Psoas muscle (tissue), 8 donors: Measurements from ENCODE around the gene GLIPR2. TPM values are rescaled to one million over a fixed set of nuclear protein-coding genes. Genes with fewer than 3 reads are reported as not detected.

Experiments
- ATAC-seq, 4 donors: fragments of 200-7000 bp; cut with Tn5 transposase; one replicate each; pipeline ENCODE4 v1.9.1; 2020; ENCODE audit warnings: moderate library complexity in 3 of 4, mild to moderate bottlenecking in 2 of 4
- DNase-seq, 2 donors: peaks; one replicate each; pipeline ENCODE4 v3.0.0-alpha.2; 2020
- H3K27ac ChIP-seq: fragments of 200-600 bp; one replicate; pipeline ENCODE4 v1.8.0; 2022
- H3K27me3 ChIP-seq, 3 donors: fragments of 200-600 bp in 1 of 3; one replicate each; pipeline versions ENCODE4 v1.6.1 to v1.8.0; 2013 to 2022; ENCODE audit warnings: low read length in 2 of 3, mild to moderate bottlenecking in 2 of 3, moderate library complexity in 1 of 3; ENCODE audit not compliant: insufficient read depth in 3 of 3
- H3K36me3 ChIP-seq, 2 donors: fragments of 200-600 bp in 1 of 2; one replicate each; pipeline versions ENCODE4 v1.6.1 to v1.8.0; 2013 to 2022; ENCODE audit warnings: low read depth in 1 of 2, mild to moderate bottlenecking in 1 of 2, moderate library complexity in 1 of 2; ENCODE audit not compliant: insufficient read depth in 1 of 2
- H3K4me1 ChIP-seq: fragments of 200-600 bp; one replicate; pipeline ENCODE4 v1.8.0; 2022
- H3K4me3 ChIP-seq: fragments of 200-600 bp; one replicate; pipeline ENCODE4 v1.8.0; 2022; ENCODE audit warnings: mild to moderate bottlenecking
- H3K9me3 ChIP-seq: fragments of 200-600 bp; one replicate; pipeline ENCODE4 v1.8.0; 2022
- CTCF ChIP-seq: fragments of 200-600 bp; IDR thresholded peaks from one replicate; pipeline ENCODE4 v1.8.0; 2022; ENCODE audit warnings: antibody characterized with exemption
- WGBS, 3 donors: extraction: QIAGEN DNeasy Blood & Tissue Kit; methylation state at CpG; one replicate each; pipeline versions ENCODE4 v1.1.6 to v1.1.7; 2013; 5-methylcytosine and 5-hydroxymethylcytosine counted together
- intact Hi-C, 2 donors: fragments of 100-400 bp; cut with DNase I; formaldehyde crosslinking; loops; one replicate each; pipeline versions ENCODE4 v1.11.0 to v1.14.2; 2022
- polyA plus RNA-seq, 3 donors: library from polyadenylated mRNA; stranded (reverse); fragments of 200-250 nt; gene quantifications; one replicate each; pipeline ENCODE4 v1.2.3, GENCODE V29; 2013
- total RNA-seq, 4 donors: library from RNA; stranded (reverse); fragmentation: NEBNext Ultra II Directional in 2 of 4; extraction: Animal tissue kit (Norgen Biotek cat#: 25700) in 2 of 4; gene quantifications; one replicate each; pipeline versions ENCODE4 v1.2.1 to v1.2.4, GENCODE V29; 2021 to 2023
- donor health status: healthy with polysubstance abuse.
- donor health status: DM: no; HTN: no; CAD: no; lungs with moderate emphysema.
- donor health status: Bipolar disorder and iron deficiency.
- donor health status: healthy.
- donor health status: DM: yes; HTN: yes; CAD: no.
- donor health status: DM: no; HTN: no; CAD: no.
- donor health status: DM: no; HTN: no; CAD: no.
- donor health status: DM: yes; HTN: yes; CAD: no.

Gene GLIPR2
- total and polyA plus RNA-seq, 7 donors = 2.5 to 6.5 (median 3.6) TPM

DNA sequence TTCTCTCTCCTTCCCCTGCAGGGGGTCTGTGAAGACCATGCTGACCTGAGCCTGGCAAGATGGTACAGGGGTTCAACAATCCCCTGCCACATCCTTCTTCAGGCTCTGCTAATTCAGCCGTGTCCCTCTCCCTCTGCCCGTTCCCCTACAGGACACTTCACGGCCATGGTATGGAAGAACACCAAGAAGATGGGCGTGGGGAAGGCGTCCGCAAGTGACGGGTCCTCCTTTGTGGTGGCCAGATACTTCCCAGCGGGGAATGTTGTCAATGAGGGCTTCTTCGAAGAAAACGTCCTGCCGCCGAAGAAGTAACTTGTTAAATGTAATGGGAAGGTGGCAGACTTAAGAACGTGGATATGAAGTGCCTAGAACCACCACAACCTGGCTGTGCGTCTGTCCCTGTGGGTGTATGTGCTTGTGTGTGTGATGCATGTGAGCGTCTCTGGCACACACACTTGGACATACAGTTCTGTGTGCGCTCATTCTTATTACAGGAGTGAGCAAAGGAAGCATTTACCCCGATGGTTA is 25.7 kb downstream of the GLIPR2 start:
- Histone ChIP-seq H3K9me3 (no peaks in the 10 kb centered on the region), H3K27ac (no peak overlapping the region), H3K27me3 (peaks cover 0 to 19% (median 0%) of the 10 kb centered on the region in 3 donors), H3K36me3 (no peaks in the 10 kb centered on the region), H3K4me1 (peaks cover 5% of the 10 kb centered on the region), H3K4me3 (no peak overlapping the region)
- TF ChIP-seq CTCF = no peak
- ATAC-seq (no peak), DNase-seq (no peak)
- intact Hi-C loops = loop anchor here in 1 of 2 donors (5.0 kb wide), 1 partner anchor 60 kb away; no protein-coding TSS in a partner anchor
- WGBS, 3 donors = 80 to 86% (median 80%) methylated on average over 17 of the region's 17 CpGs

DNA sequence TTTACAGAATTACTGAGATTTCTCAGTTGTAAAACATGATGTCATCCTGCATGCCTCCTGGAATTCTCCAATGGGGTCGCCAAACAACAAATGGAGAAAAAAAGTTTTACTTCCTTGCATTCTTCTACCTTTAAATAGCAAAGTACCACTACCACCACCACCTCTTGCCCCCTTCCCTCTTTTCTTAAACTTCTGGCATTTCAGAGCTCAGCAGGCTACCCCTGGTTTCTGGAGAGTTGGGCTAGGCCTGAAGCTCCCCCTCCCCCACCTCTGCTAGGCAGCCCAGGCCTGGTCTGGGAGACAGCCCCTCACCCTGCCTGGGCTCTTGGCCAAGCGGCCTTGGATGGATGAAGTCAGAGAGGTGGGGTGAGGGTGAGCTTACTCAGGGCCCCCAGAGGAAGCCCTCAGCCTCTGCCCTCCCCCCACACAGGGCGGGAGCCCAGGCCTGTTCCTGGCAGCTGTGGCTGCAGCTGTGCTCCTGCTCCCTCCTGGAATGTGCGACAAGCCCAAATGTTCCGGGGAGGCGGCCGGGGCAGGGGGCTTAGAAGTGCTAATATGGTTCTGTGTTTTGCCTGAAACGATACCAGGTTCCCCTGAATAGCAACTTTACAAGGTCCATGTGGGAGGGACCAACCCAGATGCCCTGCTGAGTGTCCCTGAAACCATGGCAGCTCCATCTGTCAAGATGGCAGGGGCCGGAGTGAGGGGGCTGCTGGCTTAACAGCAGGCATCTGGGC is 26.7 kb downstream of the GLIPR2 start:
- WGBS, 3 donors = 17 to 21% (median 20%) methylated on average over 8 to 9 of the region's 9 CpGs
- H3K9me3 ChIP-seq = no peaks in the 10 kb centered on the region
- intact Hi-C loops = loop anchor here in 1 of 2 donors (5.0 kb wide), 1 partner anchor 61 kb away; no protein-coding TSS in a partner anchor
- no peaks in the 10 kb centered on the region for H3K36me3 ChIP-seq
- no peak for TF ChIP-seq CTCF
- H3K4me3 ChIP-seq = no peak overlapping the region
- peak; percentile 31 to 57 (median 39) for ATAC-seq
- peak; percentile 68 to 85 for DNase-seq
- H3K4me1 ChIP-seq = peaks cover 5% of the 10 kb centered on the region
- peaks cover 0 to 23% (median 0%) of the 10 kb centered on the region in 3 donors for H3K27me3 ChIP-seq
- peak overlapping the region; percentile 63 for H3K27ac ChIP-seq

DNA sequence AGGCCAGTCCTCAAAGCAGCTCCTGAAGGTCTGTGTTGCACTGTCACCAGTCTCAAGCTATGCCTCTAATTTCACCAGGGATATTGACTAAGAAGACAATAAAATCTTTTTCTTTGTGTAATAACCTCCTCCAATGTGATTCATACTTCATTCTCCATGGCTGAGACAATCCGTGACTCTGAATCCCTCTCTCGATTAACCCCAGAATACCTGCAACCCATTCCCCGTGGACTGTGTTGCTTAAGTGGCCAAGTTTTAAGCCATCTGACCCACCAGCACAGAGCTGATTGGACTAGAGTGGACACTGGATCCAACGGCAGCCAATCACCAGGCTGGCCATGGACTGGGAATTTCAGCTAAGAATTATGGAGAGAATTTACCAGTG is 27.2 kb downstream of the GLIPR2 start:
- ATAC-seq = peak in 3 of 4 donors; percentile 3 to 36 (median 33)

DNA sequence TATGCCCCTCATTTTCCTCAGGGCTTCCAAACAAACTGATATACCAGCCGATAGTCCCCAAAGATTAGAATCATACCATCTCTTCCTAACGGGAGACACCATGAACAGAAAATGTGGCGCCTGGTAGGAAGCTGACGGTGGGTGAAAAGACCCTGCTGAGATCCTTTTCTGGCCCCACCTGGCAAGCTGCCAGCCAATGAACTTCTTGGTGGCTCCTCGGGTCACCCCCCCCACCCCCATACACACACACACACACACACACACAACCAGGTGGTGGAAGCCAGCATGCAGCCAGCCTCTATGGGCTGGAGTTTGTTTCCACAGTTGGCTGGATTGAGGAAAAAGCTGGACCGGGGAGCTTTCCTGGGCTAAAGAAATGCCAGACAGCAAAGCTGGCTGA is 27.8 kb downstream of the GLIPR2 start:
- DNase-seq (no peak), ATAC-seq (no peak)
- 44 to 66% (median 49%) methylated on average over 6 of the region's 6 CpGs for WGBS, 3 donors
- H3K27me3 ChIP-seq = peaks cover 0 to 23% (median 0%) of the 10 kb centered on the region in 3 donors
- H3K36me3 ChIP-seq = no peaks in the 10 kb centered on the region
- H3K9me3 ChIP-seq = no peaks in the 10 kb centered on the region
- H3K4me1 ChIP-seq = peaks cover 5% of the 10 kb centered on the region
- peak overlapping the region; percentile 63 for H3K27ac ChIP-seq
- no peak for TF ChIP-seq CTCF
- no peak overlapping the region for H3K4me3 ChIP-seq
- intact Hi-C loops = loop anchor here (2.0 to 5.0 kb wide), 2 partner anchors 62 to 262 kb away; no protein-coding TSS in a partner anchor

More for the DNA sequence above, 27.2 kb downstream of the GLIPR2 start:
- no peak for DNase-seq
- Histone ChIP-seq H3K4me3 (no peak overlapping the region), H3K36me3 (no peaks in the 10 kb centered on the region), H3K27ac (peak overlapping the region; percentile 63), H3K27me3 (peaks cover 0 to 23% (median 0%) of the 10 kb centered on the region in 3 donors), H3K9me3 (no peaks in the 10 kb centered on the region), H3K4me1 (peaks cover 5% of the 10 kb centered on the region)
- intact Hi-C loops = loop anchor here (2.0 to 5.0 kb wide), 2 partner anchors 61 to 261 kb away; no protein-coding TSS in a partner anchor
- 21 to 27% (median 24%) methylated on average over 4 of the region's 4 CpGs for WGBS, 3 donors
- TF ChIP-seq CTCF = no peak
